Pancreas (tissue), 10 donors: ENCODE data around the gene BRAT1. TPM values are rescaled to one million over a fixed set of nuclear protein-coding genes. Genes with fewer than 3 reads are reported as not detected.
A peak's percentile ranks its signal among the peaks of the same experiment; 100 is the strongest.

Experiments
- ATAC-seq, 4 donors: fragments of 200-7000 bp; cut with Tn5 transposase; one replicate each; pipeline versions ENCODE4 v1.8.0 to v1.9.1; 2020; ENCODE audit warnings: mild to moderate bottlenecking in 4 of 4, moderate library complexity in 4 of 4
- DNase-seq, 6 donors: peaks; one replicate each; pipeline ENCODE4 v3.0.0-alpha.2; 2020
- FAIRE-seq: peaks from 2 replicates; lab custom pipeline; 2012; peaks lifted over from hg19 to GRCh38; lab: Jason Lieb, UNC
- H3K27ac ChIP-seq, 4 donors: fragments of 200-600 bp; sonication (generic); 1 replicate in 3 of 4; 2 replicates in 1 of 4; pipeline versions ENCODE4 v1.5.0 to v1.8.0; 2020
- H3K27me3 ChIP-seq, 4 donors: fragments of 200-600 bp; one replicate each; pipeline ENCODE4 v1.8.0; 2021
- H3K36me3 ChIP-seq, 3 donors: fragments of 200-600 bp; sonication (generic) in 1 of 3; one replicate each; pipeline versions ENCODE4 v1.5.0 to v1.8.0; 2020 to 2021
- H3K4me1 ChIP-seq, 3 donors: fragments of 200-600 bp; one replicate each; pipeline ENCODE4 v1.8.0; 2021
- H3K4me3 ChIP-seq, 4 donors: fragments of 200-600 bp; sonication (generic) in 2 of 4; one replicate each; pipeline versions ENCODE4 v1.5.0 to v1.8.0; 2020 to 2021
- H3K9me3 ChIP-seq, 4 donors: fragments of 200-600 bp; one replicate each; pipeline ENCODE4 v1.8.0; 2021
- WGBS, 2 donors: extraction: QIAGEN DNeasy Blood & Tissue Kit; methylation state at CpG; one replicate each; pipeline ENCODE4 v1.1.7; 2013; 5-methylcytosine and 5-hydroxymethylcytosine counted together
- intact Hi-C, 3 donors: fragments of 100-400 bp; cut with DNase I; formaldehyde crosslinking; loops; one replicate each; pipeline versions ENCODE4 v1.11.1 to v1.14.2; 2022
- polyA plus RNA-seq, 2 donors: library from polyadenylated mRNA; stranded (reverse); fragments of 200-250 nt; gene quantifications; one replicate each; pipeline ENCODE4 v1.2.3, GENCODE V29; 2013
- total RNA-seq, 6 donors: library from RNA; stranded (reverse); fragmentation: NEBNext Ultra II Directional in 4 of 6; extraction: Animal tissue kit (Norgen Biotek cat#: 25700) in 4 of 6; gene quantifications; one replicate each; pipeline versions ENCODE4 v1.2.1 to v1.2.4, GENCODE V29; 2021 to 2023
- TF ChIP-seq, protein P1 (sequence below), 4 donors: fragments of 200-600 bp; sonication (generic) in 3 of 4; IDR thresholded peaks; one replicate each; pipeline versions ENCODE4 v1.5.0 to v1.8.0; 2021; ENCODE audit warnings: antibody characterized with exemption in 4 of 4
- donor health status: healthy with polysubstance abuse.
- donor health status: DM: no; HTN: no; CAD: no; lungs with moderate emphysema.
- donor health status: DM: no; HTN: no; CAD: no.
- donor health status: control.
- donor health status: control.
- donor health status: Bipolar disorder and iron deficiency.
- donor health status: DM: yes; HTN: yes; CAD: no.
- donor health status: DM: no; HTN: no; CAD: no.
- donor health status: DM: no; HTN: no; CAD: no.
- donor health status: DM: yes; HTN: yes; CAD: no.

Gene BRAT1
- total and polyA plus RNA-seq, 8 donors: 11.8 to 54.4 (median 15.2) TPM

- Histone ChIP-seq H3K4me3 (peak overlapping the region in 3 of 4 donors; percentile 19 to 80 (median 72)), H3K9me3 (no peaks in the 10 kb centered on the region), H3K36me3 (peaks cover 0 to 9% (median 0%) of the 10 kb centered on the region in 3 donors), H3K4me1 (peaks cover 36 to 75% (median 54%) of the 10 kb centered on the region in 3 donors), H3K27me3 (no peaks in the 10 kb centered on the region), H3K27ac (peak overlapping the region; percentile 84 to 94 (median 87))
- 25 to 28% methylated on average over 49 to 53 of the region's 53 CpGs for WGBS, 2 donors
- DNase-seq: peak in 5 of 6 donors; percentile 69 to 91 (median 70)
- peak; percentile 7 to 16 (median 12) for ATAC-seq
- intact Hi-C loops: no loop called here
- TF ChIP-seq, protein P1, sequence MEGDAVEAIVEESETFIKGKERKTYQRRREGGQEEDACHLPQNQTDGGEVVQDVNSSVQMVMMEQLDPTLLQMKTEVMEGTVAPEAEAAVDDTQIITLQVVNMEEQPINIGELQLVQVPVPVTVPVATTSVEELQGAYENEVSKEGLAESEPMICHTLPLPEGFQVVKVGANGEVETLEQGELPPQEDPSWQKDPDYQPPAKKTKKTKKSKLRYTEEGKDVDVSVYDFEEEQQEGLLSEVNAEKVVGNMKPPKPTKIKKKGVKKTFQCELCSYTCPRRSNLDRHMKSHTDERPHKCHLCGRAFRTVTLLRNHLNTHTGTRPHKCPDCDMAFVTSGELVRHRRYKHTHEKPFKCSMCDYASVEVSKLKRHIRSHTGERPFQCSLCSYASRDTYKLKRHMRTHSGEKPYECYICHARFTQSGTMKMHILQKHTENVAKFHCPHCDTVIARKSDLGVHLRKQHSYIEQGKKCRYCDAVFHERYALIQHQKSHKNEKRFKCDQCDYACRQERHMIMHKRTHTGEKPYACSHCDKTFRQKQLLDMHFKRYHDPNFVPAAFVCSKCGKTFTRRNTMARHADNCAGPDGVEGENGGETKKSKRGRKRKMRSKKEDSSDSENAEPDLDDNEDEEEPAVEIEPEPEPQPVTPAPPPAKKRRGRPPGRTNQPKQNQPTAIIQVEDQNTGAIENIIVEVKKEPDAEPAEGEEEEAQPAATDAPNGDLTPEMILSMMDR (IDR thresholded peaks at IDR 0.05): no peak
- FAIRE-seq: no peak
These were observed 30.3 kb downstream of the BRAT1 start for GRCh38 chr7:2524808-2525657.

DNA sequence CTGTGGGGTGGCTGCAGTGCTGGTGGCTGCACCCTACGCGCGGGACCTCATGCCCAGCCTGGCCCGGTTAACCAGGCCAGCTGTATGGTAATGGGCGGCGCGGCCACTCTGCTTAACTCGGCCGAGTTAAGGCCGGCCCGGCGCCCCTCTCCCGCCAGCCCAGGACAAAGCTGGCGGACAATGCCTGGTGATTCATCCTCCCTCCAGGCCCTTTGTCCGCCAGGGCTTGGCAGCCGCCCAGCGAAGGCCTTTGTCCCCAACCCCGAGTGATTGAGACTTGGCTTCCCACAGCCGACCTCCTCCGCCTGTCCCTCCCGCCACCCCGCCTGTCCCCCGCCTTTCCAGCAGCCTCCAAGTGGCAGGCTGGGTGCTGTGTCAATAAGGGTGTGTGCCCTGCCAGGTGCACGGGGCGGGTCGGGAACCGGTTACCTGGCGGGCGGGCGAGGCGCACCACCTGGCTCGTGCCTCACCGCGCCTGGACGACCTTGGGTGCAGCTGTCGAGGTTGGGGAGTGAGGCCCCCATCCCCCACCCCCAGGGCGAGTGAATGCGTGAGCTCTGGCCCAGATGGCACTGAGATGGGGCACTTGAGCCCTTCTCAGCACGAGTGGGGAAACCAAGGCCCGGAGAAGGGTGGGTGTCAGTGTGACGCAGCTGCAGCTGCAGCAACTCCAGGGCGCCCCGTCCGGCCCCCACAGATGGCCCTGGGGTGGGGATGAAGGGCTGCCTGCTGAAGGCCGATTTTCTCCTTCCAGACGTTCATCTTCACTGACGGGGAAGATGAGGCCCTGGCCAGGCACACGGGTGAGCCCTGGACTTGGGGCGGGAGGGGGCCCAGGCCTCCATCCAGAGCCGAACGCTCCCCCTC is 31.1 kb downstream of the BRAT1 start:
- intact Hi-C loops: no loop called here
- TF ChIP-seq, protein P1 (IDR thresholded peaks at IDR 0.05): no peak
- Histone ChIP-seq H3K27me3 (no peaks in the 10 kb centered on the region), H3K4me3 (peak overlapping the region in 3 of 4 donors; percentile 72 to 80 (median 79)), H3K27ac (peak overlapping the region; percentile 84 to 94 (median 87)), H3K4me1 (peaks cover 36 to 68% (median 54%) of the 10 kb centered on the region in 3 donors), H3K36me3 (peaks cover 0 to 9% (median 0%) of the 10 kb centered on the region in 3 donors), H3K9me3 (no peaks in the 10 kb centered on the region)
- peak; percentile 66 to 75 (median 70) for ATAC-seq
- WGBS, 2 donors: 10% methylated on average over 42 to 51 of the region's 51 CpGs
- peak; percentile 97 to 99 (median 98) for DNase-seq
- no peak for FAIRE-seq

- FAIRE-seq: no peak
- H3K4me1 ChIP-seq: peaks cover 30 to 69% (median 48%) of the 10 kb centered on the region in 3 donors
- DNase-seq: peak; percentile 77 to 92 (median 83)
- H3K36me3 ChIP-seq: peaks cover 0 to 9% (median 0%) of the 10 kb centered on the region in 3 donors
- peak; percentile 31 to 41 (median 40) for ATAC-seq
- peak overlapping the region; percentile 84 to 94 (median 87) for H3K27ac ChIP-seq
- no peaks in the 10 kb centered on the region for H3K27me3 ChIP-seq
- TF ChIP-seq, protein P1 (IDR thresholded peaks at IDR 0.05): no peak
- WGBS, 2 donors: 1 to 2% methylated on average over 18 to 22 of the region's 22 CpGs
- no peaks in the 10 kb centered on the region for H3K9me3 ChIP-seq
- intact Hi-C loops: no loop called here
- H3K4me3 ChIP-seq: peak overlapping the region in 3 of 4 donors; percentile 72 to 80 (median 79)
These were observed 31.8 kb downstream of the BRAT1 start for GRCh38 chr7:2523461-2523936.

- no peak for ATAC-seq
These were observed 32.4 kb downstream of the BRAT1 start for GRCh38 chr7:2522780-2523433.

More at GRCh38 chr7:2522780-2523433, 32.4 kb downstream of the BRAT1 start:
- Histone ChIP-seq H3K9me3 (no peaks in the 10 kb centered on the region), H3K36me3 (peaks cover 0 to 9% (median 0%) of the 10 kb centered on the region in 3 donors), H3K27ac (peak overlapping the region; percentile 84 to 94 (median 87)), H3K4me3 (peak overlapping the region; percentile 57 to 80 (median 76)), H3K4me1 (peaks cover 27 to 63% (median 46%) of the 10 kb centered on the region in 3 donors), H3K27me3 (no peaks in the 10 kb centered on the region)
- FAIRE-seq (no peak), DNase-seq (peak in 4 of 6 donors; percentile 49 to 63 (median 56))
- intact Hi-C loops: no loop called here
- TF ChIP-seq, protein P1 (IDR thresholded peaks at IDR 0.05): no peak
- WGBS, 2 donors: 9 to 10% methylated on average over 19 of the region's 19 CpGs
